RWPE2 (cell line): ENCODE results near the gene AOX1.

ENCODE experiments used
- ATAC-seq: fragments of 200-7000 bp; cut with Tn5 transposase; 3 replicates; pipeline ENCODE4 v1.9.1; 2021; ENCODE audit warnings: low read depth
- DNase-seq: peaks from one replicate; pipeline ENCODE4 v3.0.0-alpha.2; 2020; ENCODE audit warnings: low spot score
- H3K27ac ChIP-seq: fragments of 450-650 bp; 2 replicates; pipeline ENCODE4 v1.5.1; 2017; ENCODE audit warnings: mild to moderate bottlenecking; ENCODE audit not compliant: poor library complexity, severe bottlenecking
- H3K27me3 ChIP-seq: fragments of 250-450 bp; sonication (Bioruptor Pico); 2 replicates; pipeline ENCODE4 v1.5.1; 2021; ENCODE audit warnings: mild to moderate bottlenecking, moderate library complexity; ENCODE audit not compliant: insufficient read depth, poor library complexity, severe bottlenecking
- H3K36me3 ChIP-seq: fragments of 250-450 bp; sonication (Bioruptor Pico); 2 replicates; pipeline ENCODE4 v1.5.1; 2020; ENCODE audit warnings: low read depth, mild to moderate bottlenecking, moderate library complexity
- H3K4me1 ChIP-seq: fragments of 250-450 bp; sonication (Bioruptor Pico); 2 replicates; pipeline ENCODE4 v1.5.1; 2021; ENCODE audit warnings: mild to moderate bottlenecking, moderate library complexity; ENCODE audit not compliant: insufficient read depth, poor library complexity, severe bottlenecking
- H3K4me3 ChIP-seq: fragments of 250-450 bp; sonication (Bioruptor Pico); 2 replicates; pipeline ENCODE4 v1.5.1; 2021; ENCODE audit warnings: mild to moderate bottlenecking, moderate library complexity; ENCODE audit not compliant: severe bottlenecking
- H3K9me3 ChIP-seq: fragments of 250-450 bp; sonication (Bioruptor Pico); 2 replicates; pipeline ENCODE4 v1.5.1; 2021; ENCODE audit warnings: mild to moderate bottlenecking, moderate library complexity; ENCODE audit not compliant: severe bottlenecking
- CTCF ChIP-seq: fragments of 450-650 bp; IDR thresholded peaks from one replicate; pipeline ENCODE4 v1.5.1; 2017; ENCODE audit warnings: mild to moderate bottlenecking, moderate library complexity; ENCODE audit not compliant: poor library complexity, severe bottlenecking

Gene AOX1

GRCh38 chr2:200700856-200701255 lies 115.0 kb downstream of the AOX1 start:
- Histone ChIP-seq H3K9me3 (no peaks in the 10 kb centered on the region), H3K36me3 (no peaks in the 10 kb centered on the region), H3K4me1 (no peaks in the 10 kb centered on the region), H3K27me3 (no peaks in the 10 kb centered on the region), H3K4me3 (no peak overlapping the region), H3K27ac (no peak overlapping the region)
- ATAC-seq (no peak), DNase-seq (no peak)
- TF ChIP-seq CTCF, result no peak

GRCh38 chr2:200702044-200702443 lies 116.2 kb downstream of the AOX1 start:
- ATAC-seq (no peak), DNase-seq (no peak)
- H3K9me3 ChIP-seq, result no peaks in the 10 kb centered on the region
- no peaks in the 10 kb centered on the region for H3K27me3 ChIP-seq
- TF ChIP-seq CTCF, result no peak
- no peaks in the 10 kb centered on the region for H3K36me3 ChIP-seq
- no peak overlapping the region for H3K4me3 ChIP-seq
- no peaks in the 10 kb centered on the region for H3K4me1 ChIP-seq
- no peak overlapping the region for H3K27ac ChIP-seq

- no peak for TF ChIP-seq CTCF
- H3K36me3 ChIP-seq, result no peaks in the 10 kb centered on the region
- DNase-seq (no peak), ATAC-seq (peak; percentile 40; the same call in 2 of the 3 replicates)
- H3K9me3 ChIP-seq, result no peaks in the 10 kb centered on the region
- H3K27ac ChIP-seq, result no peak overlapping the region
- no peaks in the 10 kb centered on the region for H3K27me3 ChIP-seq
- no peak overlapping the region for H3K4me3 ChIP-seq
- no peaks in the 10 kb centered on the region for H3K4me1 ChIP-seq
Measured at GRCh38 chr2:200702646-200703118, 116.9 kb downstream of the AOX1 start.

- ATAC-seq, result peak; percentile 60; the same call in 2 of the 3 replicates
- Histone ChIP-seq H3K4me1 (no peaks in the 10 kb centered on the region), H3K9me3 (no peaks in the 10 kb centered on the region), H3K4me3 (no peak overlapping the region), H3K27me3 (no peaks in the 10 kb centered on the region), H3K27ac (no peak overlapping the region), H3K36me3 (no peaks in the 10 kb centered on the region)
- TF ChIP-seq CTCF, result peak; percentile 83
- no peak for DNase-seq
Measured at GRCh38 chr2:200703127-200703925, 117.5 kb downstream of the AOX1 start.
